H1 (cell line): ENCODE measurements around the gene MAGOH. TPM values are rescaled to one million over a fixed set of nuclear protein-coding genes. Genes with fewer than 3 reads are reported as not detected.

Experiments used
- ATF2 ChIP-seq: IDR thresholded peaks from 2 replicates; pipeline ENCODE4 v1.6.1; 2012; ENCODE audit warnings: low read length, inconsistent platforms
- polyA plus RNA-seq, 7 experiments: library from polyadenylated mRNA; depleted of rRNA in 3 of 7; stranded (reverse) in 5 of 7; unstranded in 2 of 7; fragments of >200 nt in 5 of 7; fragments of 200-250 nt in 2 of 7; gene quantifications; 1 replicate in 5 of 7; 2 replicates in 1 of 7; 4 replicates in 1 of 7; pipeline versions ENCODE4 v1.2.1 to v1.2.3, GENCODE V29; 2011 to 2013; ENCODE audit warnings: missing spikeins in 2 of 7, mixed read lengths in 2 of 7
- total RNA-seq: library from RNA; stranded (reverse); fragmentation: NEBNext Ultra II Directional; extraction: Animal tissue kit (Norgen Biotek cat#: 25700); gene quantifications from 2 replicates; pipeline ENCODE4 v1.2.1, GENCODE V29; 2021

The MAGOH gene
- total and polyA plus RNA-seq, 2 of the 8 experiments (the other 6 are each of a cell fraction or from before 2014, with no cell fraction given) = 46.9 to 74.3 TPM

DNA sequence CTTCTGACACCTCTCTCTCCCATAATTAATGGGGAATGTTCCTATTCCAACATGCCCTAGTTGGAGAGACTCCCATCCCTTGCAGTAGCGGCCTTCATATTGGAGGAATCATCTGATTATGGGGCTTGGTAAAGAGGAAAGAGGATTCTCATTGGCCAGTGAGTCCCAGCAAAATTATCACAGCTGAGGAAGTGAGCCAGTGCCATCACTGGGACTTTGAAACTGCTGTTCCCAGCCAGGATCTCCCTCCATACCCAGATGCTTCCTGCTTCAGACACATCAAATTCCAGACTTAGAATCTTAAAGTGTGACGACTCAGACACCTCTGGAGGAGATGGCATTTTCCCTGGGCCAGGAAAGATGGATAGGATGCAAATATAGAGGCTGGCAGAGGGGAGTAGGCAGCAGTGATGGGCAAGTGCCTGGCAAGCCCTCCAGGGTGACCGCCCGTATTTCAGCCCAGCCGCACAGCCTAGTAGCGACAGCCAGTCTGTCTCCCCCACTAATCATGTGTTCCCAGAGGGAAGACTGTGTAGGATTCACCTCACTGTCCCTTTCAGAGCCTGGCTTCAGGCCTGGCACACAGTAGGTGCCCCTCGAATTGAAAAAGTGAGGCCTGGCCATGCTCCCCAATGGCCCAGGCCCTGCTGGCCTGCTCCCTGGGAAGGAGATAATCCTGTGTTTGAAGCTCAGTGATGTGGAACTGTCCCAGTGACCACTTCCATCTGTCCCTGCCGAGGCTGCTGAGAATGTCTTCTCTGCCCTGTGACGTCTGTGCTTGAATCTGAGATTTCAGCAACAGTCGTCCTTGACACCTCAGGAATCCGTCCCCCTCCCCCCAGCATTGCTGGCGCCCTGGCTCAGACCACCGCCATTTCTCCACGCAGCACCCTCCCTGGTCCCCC is 41.2 kb upstream of the MAGOH start (continued):
- TF ChIP-seq ATF2 = no peak
